Measurements from ENCODE around the gene POLR2E. TPM values are rescaled to one million over a fixed set of nuclear protein-coding genes. Genes with fewer than 3 reads are reported as not detected.

Gene POLR2E
- total and polyA plus RNA-seq, 2 donors (not counting 1 experiment from before 2014, with no cell fraction given), result 103 to 121 TPM

- ChIA-PET CTCF (interaction anchor here (0.6 to 1.7 kb wide), 2 partner anchors 18 to 95 kb away, joined by 3 to 8 read pairs; no protein-coding TSS in a partner anchor), POLR2A (interaction anchor here (0.5 to 8.4 kb wide), 9 partner anchors 8 to 287 kb away, joined by 3 to 97 read pairs (median 6); partner anchors contain the start of gene ARHGAP45)
- H2AFZ ChIP-seq (ENCODE audit: insufficient read depth, low read depth, low read length, poor library complexity, severe bottlenecking), result no peak overlapping the region
- H3K79me2 ChIP-seq (ENCODE audit: control insufficient read depth, insufficient read depth, low read length), result peaks cover 32% of the 10 kb centered on the region
- no peaks in the 10 kb centered on the region for H3K27me3 Mint-ChIP-seq
- peaks cover 95% of the 10 kb centered on the region for H4K20me1 ChIP-seq (ENCODE audit: control insufficient read depth, insufficient read depth, low read length, poor library complexity, severe bottlenecking)
- peaks cover 33 to 67% of the 10 kb centered on the region in 2 donors for H3K4me1 ChIP-seq (ENCODE audit: control insufficient read depth in 2 of 2, insufficient read depth in 2 of 2, low read length in 2 of 2)
- ATAC-seq (ENCODE audit: low read depth) (no peak), DNase-seq (no peak)
- no peak overlapping the region for H3K9ac ChIP-seq (ENCODE audit: low read length)
- intact Hi-C loops (cut with micrococcal nuclease), result no loop called here
- H3K27ac ChIP-seq (ENCODE audit: low read length in 2 of 2), result no peak overlapping the region
- H3K9me3 Mint-ChIP-seq (ENCODE audit: insufficient read depth), result no peaks in the 10 kb centered on the region
- WGBS (ENCODE audit: insufficient coverage), result 90% methylated on average over 58 of the region's 59 CpGs
- H3K27me3 ChIP-seq (replicated peaks in 1 of 4; ENCODE audit: control extremely low read depth in 1 of 4, control insufficient read depth in 3 of 4, insufficient read depth in 4 of 4, low read length in 3 of 4), result no peaks in the 10 kb centered on the region
- peak overlapping the region; percentile 3 for H3K4me2 ChIP-seq (replicated peaks; ENCODE audit: low read depth, low read length, poor library complexity, severe bottlenecking)
- H3K36me3 ChIP-seq (replicated peaks in 1 of 2; ENCODE audit: control extremely low read depth in 1 of 2, control insufficient read depth in 1 of 2, extremely low read depth in 1 of 2, insufficient read depth in 2 of 2, low read length in 1 of 2), result peaks cover 0 to 87% of the 10 kb centered on the region in 2 experiments
- peak overlapping the region; percentile 67 for H3K27ac Mint-ChIP-seq
- H3K4me1 Mint-ChIP-seq, result peaks cover 36% of the 10 kb centered on the region
- H3K4me3 ChIP-seq (ENCODE audit: control extremely low read depth in 1 of 5, extremely low read depth in 1 of 5, insufficient read depth in 1 of 5, low read depth in 2 of 5, low read length in 4 of 5), result no peak overlapping the region
- TF ChIP-seq EZH2 (IDR thresholded peaks at IDR 0.05; ENCODE audit: borderline replicate concordance, insufficient read depth, low read depth, low read length, poor library complexity, severe bottlenecking) (no peak), CTCF (IDR thresholded peaks at IDR 0.05) (no peak)
- H3K9me3 ChIP-seq (ENCODE audit: control extremely low read depth in 1 of 3, control insufficient read depth in 2 of 3, insufficient read depth in 1 of 3, low read length in 2 of 3), result no peaks in the 10 kb centered on the region
- no peak overlapping the region for H3K4me3 Mint-ChIP-seq
Observed at GRCh38 chr19:1082928-1083816, 12.0 kb downstream of the POLR2E start.

All from B cell (primary cell).